NCI-H1417 (cell line): ENCODE data around the gene VWA5B2.
"Not testable (repeated sequence)": the region's sequence is repeated elsewhere in the genome, so short reads cannot be mapped to it uniquely, and the experiment has no call there.

Experiments
- DNase-seq, 3 experiments: peaks; one replicate each; lab custom pipeline; 2025; lab: John Stamatoyannopoulos, UW

The VWA5B2 gene

GRCh38 chr3:184241447-184242296, 12.3 kb downstream of the VWA5B2 start:
- DNase-seq = peak; percentile 55 to 73 (median 55)

GRCh38 chr3:184242297-184242685, 12.9 kb downstream of the VWA5B2 start:
- DNase-seq = no peak

- DNase-seq = peak; percentile 91 to 94 (median 91)
Observed at GRCh38 chr3:184248454-184249411, 19.3 kb downstream of the VWA5B2 start, which contains the start of gene ALG3. TSS of gene ALG3 (minus strand) at chr3:184248962. CDS start at chr3:184248940, 22 bp downstream.

- peak; percentile 95 to 99 (median 99) for DNase-seq
Observed at GRCh38 chr3:184249412-184250166, 20.2 kb downstream of the VWA5B2 start, which contains the start of gene EEF1AKMT4. TSS of gene EEF1AKMT4 (plus strand) at chr3:184249672. CDS start at chr3:184249695, 23 bp downstream.

GRCh38 chr3:184250167-184250828, 20.9 kb downstream of the VWA5B2 start:
- DNase-seq = peak; percentile 93 to 98 (median 94)

- no peak for DNase-seq
Observed at GRCh38 chr3:184255291-184256039, 26.1 kb downstream of the VWA5B2 start.

GRCh38 chr3:184257083-184257915, 27.9 kb downstream of the VWA5B2 start:
- no peak for DNase-seq

- no peak for DNase-seq
Observed at GRCh38 chr3:184258926-184259325, 29.5 kb downstream of the VWA5B2 start.

- DNase-seq = peak in 1 of 3 experiments; percentile 47
Observed at GRCh38 chr3:184259396-184259877, 30.1 kb downstream of the VWA5B2 start.

GRCh38 chr3:184259878-184260723, 30.7 kb downstream of the VWA5B2 start:
- peak in 2 of 3 experiments; percentile 77 for DNase-seq

- DNase-seq = peak; percentile 8 to 83 (median 80)
Observed at GRCh38 chr3:184260724-184261269, 31.4 kb downstream of the VWA5B2 start.

GRCh38 chr3:184261270-184261853, 32.0 kb downstream of the VWA5B2 start, which contains the start of gene CAMK2N2:
TSS of gene CAMK2N2 (minus strand) at chr3:184261553. CDS start at chr3:184261285, 268 bp downstream.
- peak; percentile 92 to 98 (median 97) for DNase-seq

GRCh38 chr3:184261854-184262763, 32.7 kb downstream of the VWA5B2 start:
- DNase-seq = peak; percentile 74 to 95 (median 92)

GRCh38 chr3:184262764-184263179, 33.4 kb downstream of the VWA5B2 start:
- DNase-seq = peak in 1 of 3 experiments; percentile 51

GRCh38 chr3:184267249-184267648, 37.9 kb downstream of the VWA5B2 start:
- not testable (repeated sequence) for DNase-seq

- DNase-seq = no peak
Observed at GRCh38 chr3:184272269-184272668, 42.9 kb downstream of the VWA5B2 start.
